ENCODE results near the gene CRYBA2. TPM values are rescaled to one million over a fixed set of nuclear protein-coding genes. Genes with fewer than 3 reads are reported as not detected.
A peak's percentile ranks its signal among the peaks of the same experiment; 100 is the strongest.

CRYBA2 gene
- total RNA-seq, 1 experiment from 2014 or later: not detected

- POLR2A ChIA-PET (ENCODE audit: unreplicated experiment): no interaction called here
- CTCF ChIA-PET: interaction anchor here (0.6 kb wide), 3 partner anchors 11 to 155 kb away, joined by 3 to 6 read pairs (median 6); no protein-coding TSS in a partner anchor
- no peaks in the 10 kb centered on the region for H3K27me3 ChIP-seq (ENCODE audit: insufficient read depth, low read depth)
These were observed 46.6 kb downstream of the CRYBA2 start for GRCh38 chr2:218946621-218947020.

GRCh38 chr2:218944759-218945404 is 48.3 kb downstream of the CRYBA2 start:
- DNase-seq: no peak
- Histone ChIP-seq H3K9me3 (ENCODE audit: insufficient read depth, low read depth) (no peaks in the 10 kb centered on the region), H2AFZ (no peak overlapping the region), H3K27ac (no peak overlapping the region), H3K79me2 (ENCODE audit: low read depth) (no peaks in the 10 kb centered on the region), H3K4me1 (replicated peaks; ENCODE audit: insufficient read depth) (no peaks in the 10 kb centered on the region), H3K36me3 (ENCODE audit: low read depth) (no peaks in the 10 kb centered on the region), H3K4me2 (no peak overlapping the region), H3K4me3 (no peak overlapping the region), H3K9me2 (ENCODE audit: insufficient read depth) (no peaks in the 10 kb centered on the region), H3K27me3 (ENCODE audit: insufficient read depth, low read depth) (no peaks in the 10 kb centered on the region), H4K20me1 (ENCODE audit: insufficient read depth) (no peaks in the 10 kb centered on the region), H3F3A (ENCODE audit: insufficient read depth, low read depth) (no peaks in the 10 kb centered on the region)
- ChIA-PET CTCF (no interaction called here), POLR2A (ENCODE audit: unreplicated experiment) (no interaction called here)
- no TSS peak for BruUV-seq (replicated peaks)
- intact Hi-C loops (cut with micrococcal nuclease; ENCODE audit: unreplicated experiment): no loop called here
- TF ChIP-seq EZH2 (IDR thresholded peaks at IDR 0.05; ENCODE audit: low read depth) (no peak), CTCF (conservative IDR thresholded peaks at IDR 0.05) (no peak)

More at GRCh38 chr2:218946621-218947020, 46.6 kb downstream of the CRYBA2 start:
- no peaks in the 10 kb centered on the region for H3K79me2 ChIP-seq (ENCODE audit: low read depth)
- no peak overlapping the region for H2AFZ ChIP-seq
- H3F3A ChIP-seq (ENCODE audit: insufficient read depth, low read depth): no peaks in the 10 kb centered on the region
- H3K36me3 ChIP-seq (ENCODE audit: low read depth): no peaks in the 10 kb centered on the region
- peaks cover 7% of the 10 kb centered on the region; the same call in 1 of the 2 replicates for H3K4me1 ChIP-seq (replicated peaks; ENCODE audit: insufficient read depth)
- no peak for TF ChIP-seq CTCF (conservative IDR thresholded peaks at IDR 0.05)
- TF ChIP-seq EZH2 (IDR thresholded peaks at IDR 0.05; ENCODE audit: low read depth): no peak
- no peaks in the 10 kb centered on the region for H3K9me3 ChIP-seq (ENCODE audit: insufficient read depth, low read depth)
- no peaks in the 10 kb centered on the region for H4K20me1 ChIP-seq (ENCODE audit: insufficient read depth)
- no peak for DNase-seq
- intact Hi-C loops (cut with micrococcal nuclease; ENCODE audit: unreplicated experiment): no loop called here
- H3K27ac ChIP-seq: no peak overlapping the region
- no peaks in the 10 kb centered on the region for H3K9me2 ChIP-seq (ENCODE audit: insufficient read depth)
- H3K4me2 ChIP-seq: no peak overlapping the region
- BruUV-seq (replicated peaks): no TSS peak
- no peak overlapping the region for H3K4me3 ChIP-seq

Small RNAs within 50 kb of the gene (microRNA-seq; reads per million reads assigned to microRNA genes)
- 337 reads per million, percentile 64 among the genes with 10 or more reads in this experiment for gene MIR375 (ENCODE audit: borderline number of aligned reads, borderline replicate concordance)

Other genes starting within 250 kb of the CRYBA2 start
- 0.94 and 2.0 TPM in 2 replicates for gene CYP27A1, start 211.3 kb downstream of the CRYBA2 start, total RNA-seq (2021)
- not detected in 2 replicates for gene PRKAG3, start 161.6 kb downstream of the CRYBA2 start, total RNA-seq (2021)
- 0.33 and 0.45 TPM in 2 replicates for gene WNT6, start 133.6 kb downstream of the CRYBA2 start, total RNA-seq (2021)
- 1.2 and 2.3 TPM in 2 replicates for gene WNT10A, start 112.6 kb downstream of the CRYBA2 start, total RNA-seq (2021)
- gene CDK5R2, start 33.8 kb downstream of the CRYBA2 start, total RNA-seq (2021): 0.17 and 0.20 TPM in 2 replicates
- not detected in 2 replicates for gene FEV, start 8.2 kb downstream of the CRYBA2 start, total RNA-seq (2021)
- not detected in 2 replicates for gene CFAP65, start 48.1 kb upstream of the CRYBA2 start, total RNA-seq (2021)
- not detected in 2 replicates for gene IHH, start 67.5 kb upstream of the CRYBA2 start, total RNA-seq (2021)
- gene NHEJ1, start 167.4 kb upstream of the CRYBA2 start, total RNA-seq (2021): 9.8 and 11.2 TPM in 2 replicates
- gene SLC23A3, start 176.6 kb upstream of the CRYBA2 start, total RNA-seq (2021): 7.1 and 7.9 TPM in 2 replicates
- 36.5 and 37.1 TPM in 2 replicates for gene CNPPD1, start 183.5 kb upstream of the CRYBA2 start, total RNA-seq (2021)
- gene RETREG2, start 184.9 kb upstream of the CRYBA2 start, total RNA-seq (2021): 77.0 and 84.4 TPM in 2 replicates
- 24.6 and 39.4 TPM in 2 replicates for gene ZFAND2B, start 213.4 kb upstream of the CRYBA2 start, total RNA-seq (2021)
- gene ABCB6, start 225.5 kb upstream of the CRYBA2 start, total RNA-seq (2021): 33.7 and 41.4 TPM in 2 replicates
- 56.0 and 64.5 TPM in 2 replicates for gene ATG9A, start 236.2 kb upstream of the CRYBA2 start, total RNA-seq (2021)
- gene ANKZF1, start 236.4 kb upstream of the CRYBA2 start, total RNA-seq (2021): 62.2 and 65.1 TPM in 2 replicates